ENCODE data around the gene TBX1.
A peak's percentile ranks its signal among the peaks of the same experiment; 100 is the strongest.

TBX1 gene

GRCh38 chr22:19750507-19751490, 9.8 kb upstream of the TBX1 start:
- Histone ChIP-seq H3K36me3 (ENCODE audit: insufficient read depth, low read length) (no peaks in the 10 kb centered on the region), H3K27me3 (ENCODE audit: control insufficient read depth, insufficient read depth, low read length) (peaks cover 21% of the 10 kb centered on the region), H3K9ac (ENCODE audit: low read depth, low read length) (no peak overlapping the region)

GRCh38 chr22:19751497-19752245, 8.9 kb upstream of the TBX1 start:
- H3K4me2 ChIP-seq (ENCODE audit: low read length), result no peak overlapping the region
- no peaks in the 10 kb centered on the region for H3K9me3 ChIP-seq (replicated peaks; ENCODE audit: low read length)
- H3K27me3 ChIP-seq (ENCODE audit: control insufficient read depth, insufficient read depth, low read length), result peaks cover 29% of the 10 kb centered on the region
- no peaks in the 10 kb centered on the region for H3K36me3 ChIP-seq (ENCODE audit: insufficient read depth, low read length)
- no peak overlapping the region for H3K4me3 ChIP-seq (ENCODE audit: low read length)
- no peak overlapping the region for H3K9ac ChIP-seq (ENCODE audit: low read depth, low read length)
- peaks cover 18% of the 10 kb centered on the region for H3K4me1 ChIP-seq (ENCODE audit: control insufficient read depth, insufficient read depth, low read length)

More at GRCh38 chr22:19750507-19751490, 9.8 kb upstream of the TBX1 start:
- Histone ChIP-seq H3K4me3 (ENCODE audit: low read length) (no peak overlapping the region), H3K4me2 (ENCODE audit: low read length) (no peak overlapping the region), H3K9me3 (replicated peaks; ENCODE audit: low read length) (no peaks in the 10 kb centered on the region), H3K4me1 (ENCODE audit: control insufficient read depth, insufficient read depth, low read length) (peaks cover 26% of the 10 kb centered on the region)

GRCh38 chr22:19753090-19753842, 7.3 kb upstream of the TBX1 start:
- Histone ChIP-seq H3K9ac (ENCODE audit: low read depth, low read length) (no peak overlapping the region), H3K4me1 (ENCODE audit: control insufficient read depth, insufficient read depth, low read length) (peaks cover 17% of the 10 kb centered on the region), H3K27me3 (ENCODE audit: control insufficient read depth, insufficient read depth, low read length) (peaks cover 29% of the 10 kb centered on the region), H3K4me3 (ENCODE audit: low read length) (no peak overlapping the region), H3K4me2 (ENCODE audit: low read length) (no peak overlapping the region), H3K36me3 (ENCODE audit: insufficient read depth, low read length) (no peaks in the 10 kb centered on the region), H3K9me3 (replicated peaks; ENCODE audit: low read length) (no peaks in the 10 kb centered on the region)

GRCh38 chr22:19753996-19754700, 6.4 kb upstream of the TBX1 start:
- Histone ChIP-seq H3K36me3 (ENCODE audit: insufficient read depth, low read length) (no peaks in the 10 kb centered on the region), H3K27me3 (ENCODE audit: control insufficient read depth, insufficient read depth, low read length) (peaks cover 29% of the 10 kb centered on the region), H3K9ac (ENCODE audit: low read depth, low read length) (no peak overlapping the region), H3K4me2 (ENCODE audit: low read length) (no peak overlapping the region), H3K4me1 (ENCODE audit: control insufficient read depth, insufficient read depth, low read length) (peaks cover 15% of the 10 kb centered on the region), H3K9me3 (replicated peaks; ENCODE audit: low read length) (no peaks in the 10 kb centered on the region), H3K4me3 (ENCODE audit: low read length) (no peak overlapping the region)

- Histone ChIP-seq H3K36me3 (ENCODE audit: insufficient read depth, low read length) (no peaks in the 10 kb centered on the region), H3K4me2 (ENCODE audit: low read length) (peak overlapping the region; percentile 25), H3K9me3 (replicated peaks; ENCODE audit: low read length) (no peaks in the 10 kb centered on the region), H3K27me3 (ENCODE audit: control insufficient read depth, insufficient read depth, low read length) (peaks cover 29% of the 10 kb centered on the region), H3K9ac (ENCODE audit: low read depth, low read length) (no peak overlapping the region), H3K4me1 (ENCODE audit: control insufficient read depth, insufficient read depth, low read length) (peaks cover 9% of the 10 kb centered on the region), H3K4me3 (ENCODE audit: low read length) (no peak overlapping the region)
Observed at GRCh38 chr22:19754701-19755144, 5.9 kb upstream of the TBX1 start.

- H3K4me3 ChIP-seq (ENCODE audit: low read length), result no peak overlapping the region
Observed at GRCh38 chr22:19755145-19755710, 5.3 kb upstream of the TBX1 start.

GRCh38 chr22:19755722-19756287, 4.8 kb upstream of the TBX1 start:
- no peak overlapping the region for H3K4me3 ChIP-seq (ENCODE audit: low read length)
- no peak overlapping the region for H3K4me2 ChIP-seq (ENCODE audit: low read length)
- no peak overlapping the region for H3K9ac ChIP-seq (ENCODE audit: low read depth, low read length)
- no peaks in the 10 kb centered on the region for H3K9me3 ChIP-seq (replicated peaks; ENCODE audit: low read length)
- H3K27me3 ChIP-seq (ENCODE audit: control insufficient read depth, insufficient read depth, low read length), result peaks cover 29% of the 10 kb centered on the region
- no peaks in the 10 kb centered on the region for H3K36me3 ChIP-seq (ENCODE audit: insufficient read depth, low read length)
- peaks cover 3% of the 10 kb centered on the region for H3K4me1 ChIP-seq (ENCODE audit: control insufficient read depth, insufficient read depth, low read length)

More at GRCh38 chr22:19755145-19755710, 5.3 kb upstream of the TBX1 start:
- Histone ChIP-seq H3K4me2 (ENCODE audit: low read length) (peak overlapping the region; percentile 25), H3K9ac (ENCODE audit: low read depth, low read length) (no peak overlapping the region), H3K36me3 (ENCODE audit: insufficient read depth, low read length) (no peaks in the 10 kb centered on the region), H3K4me1 (ENCODE audit: control insufficient read depth, insufficient read depth, low read length) (peaks cover 4% of the 10 kb centered on the region), H3K27me3 (ENCODE audit: control insufficient read depth, insufficient read depth, low read length) (peaks cover 29% of the 10 kb centered on the region), H3K9me3 (replicated peaks; ENCODE audit: low read length) (no peaks in the 10 kb centered on the region)

- Histone ChIP-seq H3K9ac (ENCODE audit: low read depth, low read length) (no peak overlapping the region), H3K4me3 (ENCODE audit: low read length) (no peak overlapping the region), H3K4me2 (ENCODE audit: low read length) (no peak overlapping the region), H3K4me1 (ENCODE audit: control insufficient read depth, insufficient read depth, low read length) (no peaks in the 10 kb centered on the region), H3K9me3 (replicated peaks; ENCODE audit: low read length) (no peaks in the 10 kb centered on the region), H3K27me3 (ENCODE audit: control insufficient read depth, insufficient read depth, low read length) (peaks cover 29% of the 10 kb centered on the region), H3K36me3 (ENCODE audit: insufficient read depth, low read length) (no peaks in the 10 kb centered on the region)
Observed at GRCh38 chr22:19756288-19757128, 4.1 kb upstream of the TBX1 start.

- H3K9me3 ChIP-seq (replicated peaks; ENCODE audit: low read length), result no peaks in the 10 kb centered on the region
Observed at GRCh38 chr22:19757140-19757984, 3.2 kb upstream of the TBX1 start.

More at GRCh38 chr22:19757140-19757984, 3.2 kb upstream of the TBX1 start:
- Histone ChIP-seq H3K27me3 (ENCODE audit: control insufficient read depth, insufficient read depth, low read length) (peaks cover 29% of the 10 kb centered on the region), H3K36me3 (ENCODE audit: insufficient read depth, low read length) (no peaks in the 10 kb centered on the region), H3K4me1 (ENCODE audit: control insufficient read depth, insufficient read depth, low read length) (no peaks in the 10 kb centered on the region), H3K4me3 (ENCODE audit: low read length) (no peak overlapping the region), H3K9ac (ENCODE audit: low read depth, low read length) (no peak overlapping the region), H3K4me2 (ENCODE audit: low read length) (no peak overlapping the region)
